Activated CD4-positive, alpha-beta T cell treated with anti-CD3 and anti-CD28 coated beads, Interleukin-2, amount 10 ng/mL, durations not matched to agents 7 days and 5 days (primary cell): Measurements from ENCODE around the gene SYNE1. TPM values are rescaled to one million over a fixed set of nuclear protein-coding genes. Genes with fewer than 3 reads are reported as not detected.
"Not testable (repeated sequence)": the region's sequence is repeated elsewhere in the genome, so short reads cannot be mapped to it uniquely, and the experiment has no call there.

Experiments used
- CTCF ChIA-PET: fragments of 350-600 bp; sonication (Branson Sonifier 250); formaldehyde crosslinking; loops from one replicate; lab custom pipeline; 2021; ENCODE audit warnings: antibody characterized with exemption; lab: Charles Lee
- POLR2A ChIA-PET: fragments of 350-600 bp; sonication (Branson Sonifier 250); formaldehyde crosslinking; loops from one replicate; lab custom pipeline; 2021; ENCODE audit warnings: antibody characterized with exemption; lab: Charles Lee
- DNase-seq: peaks from one replicate; pipeline ENCODE4 v3.0.0-alpha.2; 2020
- H3K27ac Mint-ChIP-seq: one replicate; pipeline ENCODE4 v1.8.0; 2021; ENCODE audit warnings: mild to moderate bottlenecking, moderate library complexity, mixed read lengths
- H3K27me3 Mint-ChIP-seq: one replicate; pipeline ENCODE4 v1.8.0; 2021; ENCODE audit warnings: mixed read lengths
- H3K36me3 Mint-ChIP-seq: one replicate; pipeline ENCODE4 v1.8.0; 2021; ENCODE audit warnings: low read depth, mixed read lengths
- H3K4me1 Mint-ChIP-seq: one replicate; pipeline ENCODE4 v1.8.0; 2021; ENCODE audit warnings: mixed read lengths
- H3K4me3 Mint-ChIP-seq: one replicate; pipeline ENCODE4 v1.8.0; 2021; ENCODE audit warnings: mild to moderate bottlenecking, moderate library complexity, mixed read lengths
- H3K9me3 Mint-ChIP-seq: one replicate; pipeline ENCODE4 v1.8.0; 2021; ENCODE audit warnings: mixed read lengths
- total RNA-seq, 2 experiments: library from RNA; stranded (reverse); gene quantifications; one replicate each; pipeline ENCODE4 v1.2.3, GENCODE V29; 2021

The SYNE1 gene
- total RNA-seq, 2 experiments from 2014 or later = 98.4 to 99.3 TPM

DNA sequence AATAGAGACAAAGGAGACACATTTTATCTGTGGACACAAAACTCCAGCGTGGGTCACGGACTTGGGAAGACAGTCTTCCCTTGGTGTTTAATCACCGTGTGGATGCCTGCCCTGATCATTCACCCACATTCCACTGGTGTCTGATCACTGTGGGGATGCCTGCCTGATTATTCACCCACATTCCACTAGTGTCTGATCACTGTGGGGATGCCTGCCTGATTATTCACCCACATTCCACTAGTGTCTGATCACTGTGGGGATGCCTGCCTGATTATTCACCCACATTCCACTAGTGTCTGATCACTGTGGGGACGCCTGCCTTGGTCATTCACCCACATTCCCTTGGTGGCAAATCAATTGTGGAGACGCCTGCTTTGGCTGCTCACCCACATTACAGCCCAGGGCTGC, 146.2 kb downstream of the SYNE1 start:
- CTCF ChIA-PET, H3K27ac Mint-ChIP-seq, H3K9me3 Mint-ChIP-seq, DNase-seq, H3K4me1 Mint-ChIP-seq, H3K27me3 Mint-ChIP-seq, POLR2A ChIA-PET, H3K36me3 Mint-ChIP-seq, H3K4me3 Mint-ChIP-seq: not testable (repeated sequence)

- H3K36me3 Mint-ChIP-seq = no peaks in the 10 kb centered on the region
- H3K4me3 Mint-ChIP-seq = no peak overlapping the region
- H3K27me3 Mint-ChIP-seq = peaks cover 2% of the 10 kb centered on the region
- no peak overlapping the region for H3K27ac Mint-ChIP-seq
- no peaks in the 10 kb centered on the region for H3K9me3 Mint-ChIP-seq
- H3K4me1 Mint-ChIP-seq = no peaks in the 10 kb centered on the region
- no peak for DNase-seq
- ChIA-PET CTCF (interaction anchor here (0.9 kb wide), 1 partner anchor 12 kb away, joined by 3 read pairs; no protein-coding TSS in a partner anchor), POLR2A (no interaction called here)
Measured at GRCh38 chr6:152484806-152485205, 152.4 kb downstream of the SYNE1 start.

DNA sequence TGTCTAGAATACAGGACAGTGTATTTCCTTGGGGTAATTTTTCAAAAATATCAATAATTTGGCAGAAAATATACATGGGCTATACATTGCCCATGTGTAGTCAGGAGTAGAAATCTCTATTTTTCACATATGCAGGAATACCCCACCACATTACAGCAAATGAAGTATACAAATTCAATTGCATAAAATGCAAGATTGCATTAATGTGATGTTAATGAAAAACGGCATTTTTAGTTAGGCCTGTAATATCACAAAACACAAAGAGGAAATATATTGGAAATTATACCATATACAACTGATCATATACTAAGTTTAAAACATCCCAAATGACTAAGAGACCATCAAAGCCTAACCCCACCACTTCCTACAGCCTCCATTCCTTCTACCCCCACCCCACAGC, 154.9 kb downstream of the SYNE1 start:
- POLR2A ChIA-PET = no interaction called here
- Mint-ChIP-seq H3K4me1 (no peaks in the 10 kb centered on the region), H3K9me3 (no peaks in the 10 kb centered on the region), H3K27me3 (peaks cover 2% of the 10 kb centered on the region), H3K27ac (no peak overlapping the region), H3K4me3 (no peak overlapping the region), H3K36me3 (no peaks in the 10 kb centered on the region)
- DNase-seq = no peak
- CTCF ChIA-PET = interaction anchor here (0.6 kb wide), 1 partner anchor 454 kb away, joined by 3 read pairs; no protein-coding TSS in a partner anchor

GRCh38 chr6:152478377-152479010, 158.7 kb downstream of the SYNE1 start:
- ChIA-PET CTCF (interaction anchor here (1.7 kb wide), 1 partner anchor 18 kb away, joined by 4 read pairs; no protein-coding TSS in a partner anchor), POLR2A (no interaction called here)
- Mint-ChIP-seq H3K27me3 (no peaks in the 10 kb centered on the region), H3K27ac (no peak overlapping the region), H3K36me3 (no peaks in the 10 kb centered on the region), H3K4me1 (no peaks in the 10 kb centered on the region), H3K9me3 (no peaks in the 10 kb centered on the region), H3K4me3 (no peak overlapping the region)
- no peak for DNase-seq

- no peak overlapping the region for H3K4me3 Mint-ChIP-seq
- H3K4me1 Mint-ChIP-seq = no peaks in the 10 kb centered on the region
- H3K9me3 Mint-ChIP-seq = no peaks in the 10 kb centered on the region
- CTCF ChIA-PET = no interaction called here
- DNase-seq = no peak
- peaks cover 4% of the 10 kb centered on the region for H3K27me3 Mint-ChIP-seq
- POLR2A ChIA-PET = no interaction called here
- no peak overlapping the region for H3K27ac Mint-ChIP-seq
- H3K36me3 Mint-ChIP-seq = no peaks in the 10 kb centered on the region
Measured at GRCh38 chr6:152474354-152474753, 162.8 kb downstream of the SYNE1 start.

- Mint-ChIP-seq H3K4me1 (no peaks in the 10 kb centered on the region), H3K27me3 (peaks cover 4% of the 10 kb centered on the region), H3K27ac (no peak overlapping the region), H3K36me3 (no peaks in the 10 kb centered on the region), H3K9me3 (no peaks in the 10 kb centered on the region), H3K4me3 (no peak overlapping the region)
- ChIA-PET CTCF (no interaction called here), POLR2A (no interaction called here)
- no peak for DNase-seq
Measured at GRCh38 chr6:152472325-152472724, 164.8 kb downstream of the SYNE1 start.

DNA sequence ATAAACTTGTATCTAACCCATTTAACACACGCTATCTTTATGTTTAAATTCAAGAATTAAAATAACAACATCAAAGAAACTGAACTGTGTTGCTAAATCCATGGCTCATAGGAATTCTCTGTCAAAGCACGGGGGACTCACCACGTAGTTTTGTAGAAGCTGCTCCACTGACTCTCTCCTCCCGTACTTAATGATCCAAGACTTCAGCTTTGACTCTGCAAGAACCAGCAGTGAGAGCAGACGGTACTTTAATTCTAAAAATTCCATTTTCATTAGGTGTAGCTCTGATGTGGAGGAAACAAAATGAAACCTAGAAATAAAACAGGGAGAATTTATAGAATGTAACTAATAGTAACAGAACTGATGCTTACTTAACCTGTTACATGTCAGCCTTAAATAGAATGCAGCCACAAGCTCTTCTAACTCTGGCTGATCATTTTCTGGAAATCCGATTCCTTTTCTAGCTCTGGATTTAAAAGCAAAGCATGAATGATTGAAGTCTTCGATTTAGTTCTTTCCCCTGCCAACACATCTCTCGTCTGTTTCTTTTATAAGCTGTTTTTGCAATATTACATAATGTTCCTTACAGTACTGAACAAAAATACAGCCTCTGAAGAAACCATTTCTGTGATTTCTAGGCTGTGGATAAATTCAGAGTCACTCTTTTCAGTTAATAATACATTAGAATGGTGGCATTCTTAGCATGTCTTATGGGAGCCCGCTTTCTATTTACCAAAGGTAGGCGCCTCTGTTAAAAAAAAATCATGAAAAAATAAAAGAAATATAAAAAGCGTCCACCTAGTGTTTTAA, 165.5 kb downstream of the SYNE1 start:
- Mint-ChIP-seq H3K36me3 (no peaks in the 10 kb centered on the region), H3K27ac (no peak overlapping the region), H3K9me3 (no peaks in the 10 kb centered on the region), H3K4me1 (no peaks in the 10 kb centered on the region), H3K4me3 (no peak overlapping the region), H3K27me3 (peaks cover 4% of the 10 kb centered on the region)
- DNase-seq = no peak
- CTCF ChIA-PET = no interaction called here
- POLR2A ChIA-PET = no interaction called here

DNA sequence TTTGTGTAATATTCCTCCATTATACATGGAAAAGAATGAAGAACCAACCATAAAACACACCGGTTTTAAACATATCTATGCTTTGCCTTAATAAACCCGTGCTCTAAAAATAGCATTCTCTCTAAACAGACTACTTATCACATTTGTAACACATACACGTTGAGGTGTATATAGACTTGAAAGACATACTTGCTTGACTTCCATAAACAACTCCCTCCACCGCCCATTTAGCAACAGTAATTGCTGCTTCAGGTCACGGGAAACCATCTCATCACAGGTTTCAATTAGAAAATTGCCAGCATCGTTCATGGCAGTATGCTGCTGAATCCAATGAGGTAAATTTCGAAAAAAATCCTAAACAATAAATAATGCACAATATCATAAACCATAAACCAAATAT, 174.0 kb downstream of the SYNE1 start:
- H3K4me3 Mint-ChIP-seq = no peak overlapping the region
- H3K4me1 Mint-ChIP-seq = peaks cover 8% of the 10 kb centered on the region
- ChIA-PET POLR2A (no interaction called here), CTCF (no interaction called here)
- no peaks in the 10 kb centered on the region for H3K9me3 Mint-ChIP-seq
- peaks cover 16% of the 10 kb centered on the region for H3K27me3 Mint-ChIP-seq
- H3K36me3 Mint-ChIP-seq = no peaks in the 10 kb centered on the region
- H3K27ac Mint-ChIP-seq = no peak overlapping the region
- no peak for DNase-seq

GRCh38 chr6:152462716-152463115, 174.4 kb downstream of the SYNE1 start:
- no peak for DNase-seq
- no peak overlapping the region for H3K27ac Mint-ChIP-seq
- peaks cover 8% of the 10 kb centered on the region for H3K4me1 Mint-ChIP-seq
- H3K9me3 Mint-ChIP-seq = no peaks in the 10 kb centered on the region
- ChIA-PET CTCF (no interaction called here), POLR2A (no interaction called here)
- H3K27me3 Mint-ChIP-seq = peaks cover 16% of the 10 kb centered on the region
- no peak overlapping the region for H3K4me3 Mint-ChIP-seq
- H3K36me3 Mint-ChIP-seq = no peaks in the 10 kb centered on the region

DNA sequence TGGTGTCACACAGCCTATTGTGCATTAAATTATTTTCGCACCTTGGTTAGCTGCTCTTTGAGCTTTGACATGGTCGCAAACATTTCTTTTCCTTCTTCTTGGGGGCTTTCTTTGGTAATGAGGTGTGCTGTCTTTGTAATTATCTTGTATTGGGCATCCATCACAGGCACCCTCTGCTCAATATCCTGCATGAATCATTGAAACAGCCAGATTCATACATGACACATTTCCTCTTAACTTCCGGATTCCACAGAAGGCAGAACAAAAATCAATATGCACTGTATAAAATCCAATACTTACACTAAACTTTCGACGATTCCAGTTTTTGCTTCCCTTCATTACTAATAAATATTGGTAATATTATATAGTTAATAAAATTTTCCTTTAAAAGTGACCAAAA, 175.6 kb downstream of the SYNE1 start:
- DNase-seq = no peak
- ChIA-PET POLR2A (no interaction called here), CTCF (no interaction called here)
- no peak overlapping the region for H3K27ac Mint-ChIP-seq
- peaks cover 16% of the 10 kb centered on the region for H3K27me3 Mint-ChIP-seq
- H3K9me3 Mint-ChIP-seq = no peaks in the 10 kb centered on the region
- no peak overlapping the region for H3K4me3 Mint-ChIP-seq
- H3K36me3 Mint-ChIP-seq = no peaks in the 10 kb centered on the region
- peaks cover 8% of the 10 kb centered on the region for H3K4me1 Mint-ChIP-seq

DNA sequence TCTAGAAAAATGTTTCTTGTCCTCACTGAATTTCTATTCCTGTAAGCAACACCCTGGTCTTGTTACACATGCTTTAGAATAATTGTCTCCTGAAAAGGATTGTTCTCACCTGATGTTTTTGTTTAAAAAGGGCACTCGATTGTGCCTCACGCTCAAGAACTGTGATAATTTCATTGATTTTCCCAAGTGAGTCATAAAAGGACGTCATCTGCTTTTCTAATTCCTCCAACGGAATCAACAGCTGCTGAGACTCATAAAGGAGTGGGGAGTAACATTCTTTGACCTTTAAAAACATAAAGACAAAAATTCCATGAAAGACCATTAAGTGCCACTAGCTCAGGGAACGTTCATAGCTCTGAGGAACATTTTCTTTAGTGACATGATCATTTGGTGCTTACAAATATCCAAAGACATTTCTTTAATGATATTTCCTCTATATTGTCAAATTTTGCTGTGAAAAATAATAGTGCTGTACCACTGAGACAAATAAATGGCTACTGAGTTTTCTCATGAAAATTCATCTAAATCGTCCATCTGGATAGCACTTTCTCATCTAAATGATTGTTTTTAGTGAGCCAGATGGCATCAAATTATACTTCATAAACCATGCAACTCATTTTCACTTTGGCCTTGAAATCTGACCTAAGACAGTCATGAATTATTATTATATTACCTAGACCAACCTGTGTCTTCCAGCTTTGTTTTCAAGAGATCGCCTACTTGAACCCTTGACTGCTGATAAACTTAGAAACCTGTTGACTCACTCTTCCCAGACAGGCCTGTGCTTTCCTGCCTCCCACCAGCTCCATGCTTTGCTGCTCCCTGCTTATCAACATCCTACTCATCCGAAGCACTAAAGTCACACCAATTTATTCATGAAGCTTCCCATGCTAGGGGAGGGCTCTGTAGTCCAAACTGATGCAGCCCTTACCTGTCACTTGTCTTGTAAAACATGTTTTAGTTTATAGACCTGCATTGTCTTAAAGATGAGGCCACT, 178.2 kb downstream of the SYNE1 start:
- Mint-ChIP-seq H3K27me3 (peaks cover 8% of the 10 kb centered on the region), H3K27ac (no peak overlapping the region), H3K4me3 (no peak overlapping the region), H3K9me3 (no peaks in the 10 kb centered on the region), H3K36me3 (no peaks in the 10 kb centered on the region), H3K4me1 (peaks cover 8% of the 10 kb centered on the region)
- POLR2A ChIA-PET = no interaction called here
- no peak for DNase-seq
- CTCF ChIA-PET = no interaction called here

DNA sequence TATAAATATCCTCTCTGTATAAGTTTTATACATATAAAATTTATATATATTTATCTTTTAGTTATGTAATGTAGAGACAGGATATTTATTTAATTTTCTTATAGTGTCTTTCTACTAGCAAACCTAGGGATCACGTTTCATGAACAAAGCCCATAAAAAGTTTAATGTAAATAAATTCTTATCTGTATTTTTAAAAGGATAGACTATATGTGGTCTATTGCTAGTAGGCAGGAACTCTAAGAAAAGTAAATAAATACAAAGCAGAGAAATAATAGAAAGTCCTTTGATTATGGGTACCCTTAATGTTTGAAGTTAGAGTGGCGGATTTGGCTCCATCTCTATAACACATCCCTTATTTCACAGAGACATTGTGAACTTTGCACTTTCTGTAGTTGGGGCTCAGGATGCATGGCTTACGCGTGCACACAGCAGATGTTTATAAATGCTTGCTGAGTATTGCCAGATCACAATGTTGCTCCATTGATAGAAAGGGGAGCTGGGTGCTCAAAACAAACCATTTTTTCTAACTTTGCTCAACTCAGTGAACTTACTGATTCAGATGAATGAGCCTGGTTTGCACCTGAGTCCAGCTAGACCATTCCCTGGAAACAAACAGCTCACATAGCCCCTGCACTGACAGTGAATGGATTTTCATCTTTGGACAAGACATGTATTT, 179.1 kb downstream of the SYNE1 start:
- H3K4me1 Mint-ChIP-seq = peaks cover 8% of the 10 kb centered on the region
- H3K4me3 Mint-ChIP-seq = no peak overlapping the region
- ChIA-PET POLR2A (no interaction called here), CTCF (no interaction called here)
- H3K36me3 Mint-ChIP-seq = no peaks in the 10 kb centered on the region
- DNase-seq = no peak
- no peaks in the 10 kb centered on the region for H3K9me3 Mint-ChIP-seq
- no peak overlapping the region for H3K27ac Mint-ChIP-seq
- H3K27me3 Mint-ChIP-seq = peaks cover 8% of the 10 kb centered on the region
